GM12875 (cell line): ENCODE measurements around the gene SAMD14.

Source experiments
- H3K4me3 ChIP-seq: one replicate; pipeline ENCODE4 v1.5.1; 2011; ENCODE audit warnings: low read depth, low read length, control low read depth
- CTCF ChIP-seq: IDR thresholded peaks from 2 replicates; pipeline ENCODE4 v1.5.1; 2011; ENCODE audit warnings: low read depth, mild to moderate bottlenecking, control low read depth, inconsistent platforms, low read length, moderate library complexity, borderline replicate concordance; ENCODE audit not compliant: insufficient read depth

Gene SAMD14

GRCh38 chr17:50141745-50142110, 11.8 kb upstream of the SAMD14 start:
- H3K4me3 ChIP-seq: no peak overlapping the region
- TF ChIP-seq CTCF: no peak

- no peak for TF ChIP-seq CTCF
- H3K4me3 ChIP-seq: no peak overlapping the region
These were observed 11.2 kb upstream of the SAMD14 start for GRCh38 chr17:50141026-50141744.

- TF ChIP-seq CTCF: peak; percentile 97
- no peak overlapping the region for H3K4me3 ChIP-seq
These were observed 10.3 kb upstream of the SAMD14 start for GRCh38 chr17:50139950-50140885.

- TF ChIP-seq CTCF: no peak
- no peak overlapping the region for H3K4me3 ChIP-seq
These were observed 9.3 kb upstream of the SAMD14 start for GRCh38 chr17:50139185-50139783.

- H3K4me3 ChIP-seq: no peak overlapping the region
- no peak for TF ChIP-seq CTCF
These were observed 7.1 kb upstream of the SAMD14 start for GRCh38 chr17:50137042-50137441.

- no peak overlapping the region for H3K4me3 ChIP-seq
- no peak for TF ChIP-seq CTCF
These were observed 6.2 kb upstream of the SAMD14 start for GRCh38 chr17:50136096-50136687.
